ENCODE measurements around the gene OPCML.

DNA sequence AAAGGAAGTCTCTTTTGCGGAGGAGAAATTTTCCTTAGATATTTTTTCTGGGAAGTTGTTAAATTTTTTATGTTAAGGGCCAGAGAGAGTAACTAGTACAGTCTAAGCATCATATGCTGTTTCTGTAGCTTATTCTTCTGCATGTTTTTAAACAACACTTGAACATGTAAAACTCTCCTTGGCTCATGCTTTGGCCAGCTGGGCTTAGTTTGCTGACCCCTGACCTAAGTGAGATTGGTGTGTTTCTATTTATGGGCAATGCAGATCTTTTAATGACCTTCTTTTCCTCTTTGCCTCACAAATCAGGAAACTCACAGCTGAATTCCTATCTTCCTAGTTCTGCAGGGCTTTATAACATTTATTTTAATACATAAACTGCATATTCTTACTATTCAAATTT lies 942.5 kb downstream of the OPCML start:
- TF ChIP-seq, protein P1, sequence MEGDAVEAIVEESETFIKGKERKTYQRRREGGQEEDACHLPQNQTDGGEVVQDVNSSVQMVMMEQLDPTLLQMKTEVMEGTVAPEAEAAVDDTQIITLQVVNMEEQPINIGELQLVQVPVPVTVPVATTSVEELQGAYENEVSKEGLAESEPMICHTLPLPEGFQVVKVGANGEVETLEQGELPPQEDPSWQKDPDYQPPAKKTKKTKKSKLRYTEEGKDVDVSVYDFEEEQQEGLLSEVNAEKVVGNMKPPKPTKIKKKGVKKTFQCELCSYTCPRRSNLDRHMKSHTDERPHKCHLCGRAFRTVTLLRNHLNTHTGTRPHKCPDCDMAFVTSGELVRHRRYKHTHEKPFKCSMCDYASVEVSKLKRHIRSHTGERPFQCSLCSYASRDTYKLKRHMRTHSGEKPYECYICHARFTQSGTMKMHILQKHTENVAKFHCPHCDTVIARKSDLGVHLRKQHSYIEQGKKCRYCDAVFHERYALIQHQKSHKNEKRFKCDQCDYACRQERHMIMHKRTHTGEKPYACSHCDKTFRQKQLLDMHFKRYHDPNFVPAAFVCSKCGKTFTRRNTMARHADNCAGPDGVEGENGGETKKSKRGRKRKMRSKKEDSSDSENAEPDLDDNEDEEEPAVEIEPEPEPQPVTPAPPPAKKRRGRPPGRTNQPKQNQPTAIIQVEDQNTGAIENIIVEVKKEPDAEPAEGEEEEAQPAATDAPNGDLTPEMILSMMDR (IDR thresholded peaks at IDR 0.05) = no peak
- no peak for TF ChIP-seq EZH2 (IDR thresholded peaks at IDR 0.05; ENCODE audit: borderline replicate concordance, insufficient read depth, low read depth, low read length, poor library complexity, severe bottlenecking)
